AG04450 (cell line): ENCODE measurements around the gene TNRC6A. TPM values are rescaled to one million over a fixed set of nuclear protein-coding genes. Genes with fewer than 3 reads are reported as not detected.

ENCODE experiments used
- CTCF ChIA-PET: fragments of 300-600, 350-600 bp; formaldehyde crosslinking; extraction: SDS; loops from one replicate; lab custom pipeline; 2022; ENCODE audit warnings: antibody characterized with exemption, inconsistent platforms; lab: Charles Lee
- POLR2A ChIA-PET: fragments of 350-600 bp; formaldehyde crosslinking; extraction: SDS; loops from one replicate; lab custom pipeline; 2021; ENCODE audit warnings: antibody characterized with exemption, inconsistent platforms; lab: Yijun Ruan, JAX
- DNase-seq: peaks from one replicate; pipeline ENCODE4 v3.0.0-alpha.2; 2011; ENCODE audit warnings: low read depth, low spot score
- H3K27ac ChIP-seq: one replicate; pipeline ENCODE4 v1.5.1; 2012; ENCODE audit warnings: low read depth, low read length, control low read depth
- H3K27me3 ChIP-seq: one replicate; pipeline ENCODE4 v1.6.0; 2012; ENCODE audit warnings: low read length; ENCODE audit not compliant: control insufficient read depth, insufficient read depth
- H3K4me3 ChIP-seq: 2 replicates; pipeline ENCODE4 v1.5.1; 2011; ENCODE audit warnings: mild to moderate bottlenecking, low read depth, low read length, control low read depth
- H3K9me3 ChIP-seq: 2 replicates; pipeline ENCODE4 v1.5.1; 2012; ENCODE audit warnings: low read length; ENCODE audit not compliant: control insufficient read depth, insufficient read depth
- polyA plus RNA-seq: library from polyadenylated mRNA; depleted of rRNA; stranded (reverse); fragments of >200 nt; gene quantifications from 2 replicates; pipeline ENCODE4 v1.2.3, GENCODE V29; 2011
- TF ChIP-seq, protein P1 (sequence below): IDR thresholded peaks from 2 replicates; pipeline ENCODE4 v1.5.1; 2011; ENCODE audit warnings: low read depth, low read length, control low read depth, inconsistent platforms

The TNRC6A gene
- polyA plus RNA-seq, 1 experiment, result 76.2 TPM

DNA sequence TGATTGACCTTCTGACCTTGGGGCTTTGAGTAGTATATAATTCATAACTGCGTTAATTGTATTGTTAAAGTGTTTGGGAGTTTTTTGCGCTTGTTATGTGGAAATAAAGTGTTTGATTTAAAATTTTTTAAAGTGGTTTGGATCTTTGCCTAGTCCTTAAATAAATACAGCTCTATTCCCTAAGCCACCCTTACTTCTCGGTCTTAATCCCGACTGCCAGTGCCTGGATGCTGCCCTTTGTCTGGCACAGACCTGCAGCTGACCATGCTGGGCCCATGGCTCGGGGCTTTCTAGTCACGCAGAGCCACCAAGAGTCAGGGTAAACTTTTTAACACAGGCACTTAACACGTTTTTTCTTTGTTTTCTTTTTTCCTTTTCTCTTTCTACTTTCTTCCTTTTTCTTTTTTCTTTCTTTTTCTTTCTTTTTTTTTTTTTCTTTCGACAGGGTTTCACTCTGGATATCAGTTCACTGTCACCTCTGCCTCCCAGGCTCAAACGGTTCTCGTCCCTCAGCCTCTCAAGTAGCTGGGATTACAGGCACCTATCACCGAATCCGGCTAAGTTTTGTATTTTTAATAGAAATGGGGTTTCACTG, 96.7 kb downstream of the TNRC6A start:
- no peaks in the 10 kb centered on the region; the same call in 1 of the 2 replicates for H3K9me3 ChIP-seq
- H3K4me3 ChIP-seq, result no peak overlapping the region
- no peaks in the 10 kb centered on the region for H3K27me3 ChIP-seq
- no peak overlapping the region for H3K27ac ChIP-seq
- TF ChIP-seq, protein P1, sequence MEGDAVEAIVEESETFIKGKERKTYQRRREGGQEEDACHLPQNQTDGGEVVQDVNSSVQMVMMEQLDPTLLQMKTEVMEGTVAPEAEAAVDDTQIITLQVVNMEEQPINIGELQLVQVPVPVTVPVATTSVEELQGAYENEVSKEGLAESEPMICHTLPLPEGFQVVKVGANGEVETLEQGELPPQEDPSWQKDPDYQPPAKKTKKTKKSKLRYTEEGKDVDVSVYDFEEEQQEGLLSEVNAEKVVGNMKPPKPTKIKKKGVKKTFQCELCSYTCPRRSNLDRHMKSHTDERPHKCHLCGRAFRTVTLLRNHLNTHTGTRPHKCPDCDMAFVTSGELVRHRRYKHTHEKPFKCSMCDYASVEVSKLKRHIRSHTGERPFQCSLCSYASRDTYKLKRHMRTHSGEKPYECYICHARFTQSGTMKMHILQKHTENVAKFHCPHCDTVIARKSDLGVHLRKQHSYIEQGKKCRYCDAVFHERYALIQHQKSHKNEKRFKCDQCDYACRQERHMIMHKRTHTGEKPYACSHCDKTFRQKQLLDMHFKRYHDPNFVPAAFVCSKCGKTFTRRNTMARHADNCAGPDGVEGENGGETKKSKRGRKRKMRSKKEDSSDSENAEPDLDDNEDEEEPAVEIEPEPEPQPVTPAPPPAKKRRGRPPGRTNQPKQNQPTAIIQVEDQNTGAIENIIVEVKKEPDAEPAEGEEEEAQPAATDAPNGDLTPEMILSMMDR, result no peak
- ChIA-PET POLR2A (no interaction called here), CTCF (interaction anchor here (0.6 to 1.9 kb wide), 4 partner anchors 8 to 299 kb away, joined by 3 to 8 read pairs (median 6); no protein-coding TSS in a partner anchor)
- DNase-seq, result no peak

DNA sequence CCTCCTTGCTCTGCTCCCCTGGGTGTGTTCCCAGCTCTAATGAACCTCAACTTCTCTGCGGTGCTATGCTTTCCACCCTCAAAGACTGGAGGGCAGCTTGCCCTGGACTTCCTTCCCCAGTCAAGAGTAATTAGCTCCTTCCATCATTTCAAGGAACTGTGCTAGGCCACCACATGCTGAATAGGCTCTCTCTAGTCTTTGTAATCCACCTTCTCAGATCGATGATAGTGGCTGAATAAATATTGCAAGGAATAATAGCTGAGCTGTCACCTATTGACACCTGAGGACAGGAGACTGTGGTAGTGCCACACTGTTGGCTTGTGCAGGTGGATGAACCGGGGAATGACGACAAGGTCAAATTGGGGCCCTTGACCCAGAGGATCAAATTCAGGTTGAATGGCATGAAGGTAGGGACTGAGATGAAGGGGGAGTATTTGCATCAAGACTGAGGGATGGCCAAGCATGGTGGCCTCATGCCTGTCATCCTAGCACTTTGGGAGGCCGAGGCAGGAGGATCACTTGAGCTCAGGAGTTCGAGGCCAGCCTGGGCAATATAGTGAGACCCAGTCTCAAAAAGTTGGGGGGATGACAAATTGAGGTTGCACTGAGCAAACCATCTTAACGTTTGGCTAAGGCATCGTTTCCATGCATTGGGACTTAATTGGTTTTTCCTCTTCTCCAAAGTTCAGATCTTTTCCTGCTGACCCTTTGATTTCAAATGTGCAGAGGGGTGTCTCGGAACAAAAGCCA, 97.5 kb downstream of the TNRC6A start:
- DNase-seq, result no peak
- ChIA-PET CTCF (interaction anchor here (1.9 kb wide), 1 partner anchor 247 kb away, joined by 4 read pairs; no protein-coding TSS in a partner anchor), POLR2A (interaction anchor here (0.7 kb wide), 1 partner anchor 193 kb away, joined by 3 read pairs; no protein-coding TSS in a partner anchor)
- Histone ChIP-seq H3K4me3 (no peak overlapping the region), H3K27me3 (no peaks in the 10 kb centered on the region), H3K27ac (no peak overlapping the region), H3K9me3 (no peaks in the 10 kb centered on the region; the same call in 1 of the 2 replicates)
- TF ChIP-seq, protein P1, result no peak

GRCh38 chr16:24829153-24829552, 99.7 kb downstream of the TNRC6A start:
- ChIA-PET POLR2A (no interaction called here), CTCF (no interaction called here)
- Histone ChIP-seq H3K4me3 (no peak overlapping the region), H3K27me3 (no peaks in the 10 kb centered on the region), H3K9me3 (no peaks in the 10 kb centered on the region), H3K27ac (no peak overlapping the region)
- DNase-seq, result no peak
- TF ChIP-seq, protein P1, result no peak

DNA sequence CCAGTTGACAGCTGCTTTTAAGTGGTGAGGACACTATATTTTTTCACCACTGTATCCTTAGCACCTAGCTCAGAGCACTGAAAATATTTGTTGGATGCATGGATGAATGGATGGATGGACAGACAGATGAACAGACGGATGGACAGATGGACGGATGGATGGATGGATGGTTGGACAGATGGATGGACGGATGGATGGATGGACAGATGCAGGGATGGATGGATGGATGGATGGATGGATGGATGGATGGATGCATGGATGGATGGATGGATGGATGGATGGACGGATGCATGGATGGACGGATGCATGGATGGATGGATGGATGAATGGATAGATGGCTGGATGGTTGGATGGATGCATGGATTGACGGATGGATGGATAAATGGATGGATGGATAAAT, 103.9 kb downstream of the TNRC6A start:
- DNase-seq, result no peak
- Histone ChIP-seq H3K9me3 (no peaks in the 10 kb centered on the region), H3K4me3 (no peak overlapping the region), H3K27ac (no peak overlapping the region), H3K27me3 (no peaks in the 10 kb centered on the region)
- TF ChIP-seq, protein P1, result no peak
- CTCF ChIA-PET, result no interaction called here
- POLR2A ChIA-PET, result no interaction called here
